Karpas-422 (cell line): ENCODE measurements around the gene KCNAB3. TPM values are rescaled to one million over a fixed set of nuclear protein-coding genes. Genes with fewer than 3 reads are reported as not detected.
A peak's percentile ranks its signal among the peaks of the same experiment; 100 is the strongest.

ENCODE experiments used
- DNase-seq: peaks from one replicate; pipeline ENCODE4 v3.0.0-alpha.2; 2015
- H2AFZ ChIP-seq: fragments of 200-600 bp; sonication (generic); 2 replicates; pipeline ENCODE4 v1.6.1; 2014; ENCODE audit warnings: antibody characterized with exemption, low read length, mixed read lengths
- H3K27ac ChIP-seq: fragments of 200-600 bp; sonication (generic); 2 replicates; pipeline ENCODE4 v1.5.1; 2014; ENCODE audit warnings: mild to moderate bottlenecking, low read length, moderate library complexity
- H3K27me3 ChIP-seq: fragments of 200-600 bp; sonication (generic); 2 replicates; pipeline ENCODE4 v1.6.1; 2014; ENCODE audit warnings: low read length, mixed read lengths
- H3K36me3 ChIP-seq: fragments of 200-600 bp; sonication (generic); 2 replicates; pipeline ENCODE4 v1.6.1; 2014; ENCODE audit warnings: low read length, mixed read lengths; ENCODE audit not compliant: insufficient read depth
- H3K4me1 ChIP-seq: fragments of 200-600 bp; sonication (generic); 2 replicates; pipeline ENCODE4 v1.6.1; 2014; ENCODE audit warnings: mild to moderate bottlenecking, low read length, mixed read lengths
- H3K4me2 ChIP-seq: fragments of 200-600 bp; sonication (generic); 2 replicates; pipeline ENCODE4 v1.6.1; 2014; ENCODE audit warnings: low read length, low read depth, mild to moderate bottlenecking; ENCODE audit not compliant: poor library complexity, severe bottlenecking
- H3K4me3 ChIP-seq: fragments of 200-600 bp; sonication (generic); 2 replicates; pipeline ENCODE4 v1.5.1; 2014; ENCODE audit warnings: mild to moderate bottlenecking, antibody characterized with exemption, low read length, mixed read lengths
- H3K79me2 ChIP-seq: fragments of 200-600 bp; sonication (generic); 2 replicates; pipeline ENCODE4 v1.6.1; 2014; ENCODE audit warnings: mild to moderate bottlenecking, low read length, mixed read lengths
- H3K9ac ChIP-seq: fragments of 200-600 bp; sonication (generic); 2 replicates; pipeline ENCODE4 v1.6.0; 2014; ENCODE audit warnings: low read length
- H3K9me2 ChIP-seq: fragments of 200-600 bp; sonication (generic), shearing (Covaris generic); replicated peaks from 2 replicates; pipeline ENCODE4 v1.6.0; 2014; ENCODE audit warnings: mild to moderate bottlenecking, low read length, moderate library complexity; ENCODE audit not compliant: insufficient read depth
- H3K9me3 ChIP-seq: fragments of 300-700, 200-600 bp; sonication (generic); 2 replicates; pipeline ENCODE4 v1.6.1; 2014; ENCODE audit warnings: low read length, mixed read lengths
- H4K20me1 ChIP-seq: fragments of 200-600 bp; sonication (generic); 2 replicates; pipeline ENCODE4 v1.6.1; 2014; ENCODE audit warnings: mild to moderate bottlenecking, antibody characterized with exemption, low read length, low read depth; ENCODE audit not compliant: insufficient read depth
- total RNA-seq: library from RNA; depleted of rRNA; stranded (reverse); fragments of >200 nt; shearing (Covaris generic); gene quantifications from 2 replicates; pipeline ENCODE4 v1.2.3, GENCODE V29; 2014; ENCODE audit warnings: low replicate concordance; rRNA removed

KCNAB3 gene
- total RNA-seq, result 5.6 and 10.0 TPM in 2 replicates

- DNase-seq, result peak; percentile 97
- H3K27me3 ChIP-seq, result no peaks in the 10 kb centered on the region
Measured at GRCh38 chr17:7929158-7930023, at the start of gene KCNAB3. TSS of gene KCNAB3 (minus strand) at chr17:7929856. CDS start at chr17:7929435, 421 bp downstream.

GRCh38 chr17:7977805-7978204, 48.1 kb upstream of the KCNAB3 start:
- DNase-seq, result no peak
- Histone ChIP-seq H3K27ac (no peak overlapping the region), H3K9me2 (no peaks in the 10 kb centered on the region), H3K9me3 (peaks cover 10% of the 10 kb centered on the region), H4K20me1 (no peaks in the 10 kb centered on the region), H3K4me3 (no peak overlapping the region), H3K79me2 (no peaks in the 10 kb centered on the region), H3K27me3 (0 out of 2 replicates have a peak, but pooled peaks cover 4% of the 10 kb centered on the region), H3K9ac (no peak overlapping the region), H3K4me2 (no peak overlapping the region), H3K36me3 (no peaks in the 10 kb centered on the region), H3K4me1 (no peaks in the 10 kb centered on the region), H2AFZ (no peak overlapping the region)

More at GRCh38 chr17:7929158-7930023, at the start of gene KCNAB3:
- Histone ChIP-seq H3K4me2 (peak within 1 kb of the TSS; percentile 99), H3K9me3 (no peaks in the 10 kb centered on the region), H2AFZ (peak within 1 kb of the TSS; percentile 76; the same call in 1 of the 2 replicates), H3K36me3 (peaks cover 4% of the 10 kb centered on the region; the same call in 1 of the 2 replicates), H3K4me1 (peaks cover 42% of the 10 kb centered on the region), H3K9me2 (no peaks in the 10 kb centered on the region), H3K79me2 (peaks cover 50% of the 10 kb centered on the region), H4K20me1 (peaks cover 4% of the 10 kb centered on the region; the same call in 1 of the 2 replicates), H3K27ac (peak within 1 kb of the TSS; percentile 26; the same call in 1 of the 2 replicates), H3K4me3 (peak within 1 kb of the TSS; percentile 98), H3K9ac (peak within 1 kb of the TSS; percentile 93)

- no peaks in the 10 kb centered on the region for H3K36me3 ChIP-seq
- peaks cover 10% of the 10 kb centered on the region for H3K9me3 ChIP-seq
- no peak overlapping the region for H3K4me2 ChIP-seq
- no peak overlapping the region for H3K4me3 ChIP-seq
- no peak overlapping the region for H2AFZ ChIP-seq
- no peak overlapping the region for H3K9ac ChIP-seq
- H3K79me2 ChIP-seq, result no peaks in the 10 kb centered on the region
- H4K20me1 ChIP-seq, result no peaks in the 10 kb centered on the region
- 0 out of 2 replicates have a peak, but pooled peaks cover 4% of the 10 kb centered on the region for H3K27me3 ChIP-seq
- H3K4me1 ChIP-seq, result no peaks in the 10 kb centered on the region; the same call in 1 of the 2 replicates
- H3K9me2 ChIP-seq, result no peaks in the 10 kb centered on the region
- H3K27ac ChIP-seq, result no peak overlapping the region
- no peak for DNase-seq
Measured at GRCh38 chr17:7977039-7977438, 47.4 kb upstream of the KCNAB3 start.

- Histone ChIP-seq H3K27ac (no peak overlapping the region), H3K9ac (no peak overlapping the region), H3K4me3 (no peak overlapping the region), H3K36me3 (no peaks in the 10 kb centered on the region), H3K4me1 (peaks cover 12% of the 10 kb centered on the region), H2AFZ (no peak overlapping the region), H4K20me1 (no peaks in the 10 kb centered on the region), H3K79me2 (no peaks in the 10 kb centered on the region), H3K9me2 (no peaks in the 10 kb centered on the region), H3K4me2 (no peak overlapping the region), H3K27me3 (0 out of 2 replicates have a peak, but pooled peaks cover 4% of the 10 kb centered on the region), H3K9me3 (peaks cover 10% of the 10 kb centered on the region)
- no peak for DNase-seq
Measured at GRCh38 chr17:7974638-7975131, 45.0 kb upstream of the KCNAB3 start.

- no peak overlapping the region for H2AFZ ChIP-seq
- no peaks in the 10 kb centered on the region for H3K36me3 ChIP-seq
- no peaks in the 10 kb centered on the region for H3K79me2 ChIP-seq
- H3K9me3 ChIP-seq, result peaks cover 10% of the 10 kb centered on the region
- no peak overlapping the region for H3K27ac ChIP-seq
- H3K27me3 ChIP-seq, result 0 out of 2 replicates have a peak, but pooled peaks cover 4% of the 10 kb centered on the region
- H3K9me2 ChIP-seq, result no peaks in the 10 kb centered on the region
- no peak overlapping the region for H3K4me3 ChIP-seq
- no peak overlapping the region for H3K9ac ChIP-seq
- peaks cover 12% of the 10 kb centered on the region for H3K4me1 ChIP-seq
- no peaks in the 10 kb centered on the region for H4K20me1 ChIP-seq
- H3K4me2 ChIP-seq, result no peak overlapping the region
- peak; percentile 45 for DNase-seq
Measured at GRCh38 chr17:7972131-7972785, 42.6 kb upstream of the KCNAB3 start.

GRCh38 chr17:7971651-7972050, 42.0 kb upstream of the KCNAB3 start:
- DNase-seq, result no peak
- Histone ChIP-seq H3K4me2 (no peak overlapping the region), H3K36me3 (no peaks in the 10 kb centered on the region), H3K9me2 (no peaks in the 10 kb centered on the region), H3K79me2 (no peaks in the 10 kb centered on the region), H4K20me1 (no peaks in the 10 kb centered on the region), H3K27me3 (0 out of 2 replicates have a peak, but pooled peaks cover 4% of the 10 kb centered on the region), H2AFZ (no peak overlapping the region), H3K27ac (no peak overlapping the region), H3K9ac (no peak overlapping the region), H3K4me1 (peaks cover 12% of the 10 kb centered on the region), H3K4me3 (no peak overlapping the region), H3K9me3 (peaks cover 10% of the 10 kb centered on the region)

GRCh38 chr17:7969433-7969832, 39.8 kb upstream of the KCNAB3 start:
- H3K4me1 ChIP-seq, result peaks cover 12% of the 10 kb centered on the region
- no peak overlapping the region for H3K27ac ChIP-seq
- DNase-seq, result no peak
- no peaks in the 10 kb centered on the region for H3K36me3 ChIP-seq
- no peak overlapping the region for H3K4me3 ChIP-seq
- no peak overlapping the region for H2AFZ ChIP-seq
- no peaks in the 10 kb centered on the region for H4K20me1 ChIP-seq
- H3K4me2 ChIP-seq, result no peak overlapping the region
- peaks cover 1% of the 10 kb centered on the region for H3K9me3 ChIP-seq
- H3K9ac ChIP-seq, result no peak overlapping the region
- H3K27me3 ChIP-seq, result no peaks in the 10 kb centered on the region
- no peaks in the 10 kb centered on the region for H3K79me2 ChIP-seq
- no peaks in the 10 kb centered on the region for H3K9me2 ChIP-seq

GRCh38 chr17:7967751-7968150, 38.1 kb upstream of the KCNAB3 start:
- no peak overlapping the region for H3K9ac ChIP-seq
- no peaks in the 10 kb centered on the region for H3K9me2 ChIP-seq
- no peak overlapping the region for H3K4me3 ChIP-seq
- H3K36me3 ChIP-seq, result no peaks in the 10 kb centered on the region
- no peak overlapping the region for H3K4me2 ChIP-seq
- no peaks in the 10 kb centered on the region for H3K79me2 ChIP-seq
- H4K20me1 ChIP-seq, result no peaks in the 10 kb centered on the region
- no peak for DNase-seq
- no peaks in the 10 kb centered on the region for H3K27me3 ChIP-seq
- H3K27ac ChIP-seq, result no peak overlapping the region
- H3K4me1 ChIP-seq, result peaks cover 12% of the 10 kb centered on the region
- no peak overlapping the region for H2AFZ ChIP-seq
- no peaks in the 10 kb centered on the region for H3K9me3 ChIP-seq
